SJSA1 (cell line): ENCODE data around the gene PCNT. TPM values are rescaled to one million over a fixed set of nuclear protein-coding genes. Genes with fewer than 3 reads are reported as not detected.
"Not testable (repeated sequence)": the region's sequence is repeated elsewhere in the genome, so short reads cannot be mapped to it uniquely, and the experiment has no call there.

ENCODE experiments used
- DNase-seq, 2 experiments: peaks; one replicate each; pipeline ENCODE4 v3.0.0-alpha.2; 2015 to 2020; ENCODE audit warnings: low spot score in 2 of 2, low read depth in 1 of 2
- H3K27ac ChIP-seq: fragments of 250-450 bp; sonication (Bioruptor Pico); 2 replicates; pipeline ENCODE4 v1.5.1; 2020; ENCODE audit warnings: mild to moderate bottlenecking, moderate library complexity
- H3K27me3 ChIP-seq: fragments of 250-450 bp; sonication (Bioruptor Pico); replicated peaks from 2 replicates; pipeline ENCODE4 v1.5.1; 2020; ENCODE audit warnings: mild to moderate bottlenecking, moderate library complexity
- H3K36me3 ChIP-seq: fragments of 250-450 bp; sonication (Bioruptor Pico); 2 replicates; pipeline ENCODE4 v1.5.1; 2020; ENCODE audit warnings: mild to moderate bottlenecking
- H3K4me1 ChIP-seq: fragments of 250-450 bp; sonication (Bioruptor Pico); replicated peaks from 2 replicates; pipeline ENCODE4 v1.6.1; 2021; ENCODE audit warnings: mild to moderate bottlenecking
- H3K4me3 ChIP-seq: fragments of 250-450 bp; sonication (Bioruptor Pico); 2 replicates; pipeline ENCODE4 v1.5.1; 2020; ENCODE audit warnings: mild to moderate bottlenecking
- H3K9me3 ChIP-seq: fragments of 250-450 bp; sonication (Bioruptor Pico); replicated peaks from 2 replicates; pipeline ENCODE4 v1.5.1; 2020; ENCODE audit warnings: mild to moderate bottlenecking
- total RNA-seq: library from RNA; depleted of rRNA; stranded (reverse); fragments of >200 nt; shearing (Covaris generic); gene quantifications from 2 replicates; pipeline ENCODE4 v1.2.3, GENCODE V29; 2014

Gene PCNT
- total RNA-seq, 1 experiment from 2014 or later, result 57.3 TPM

- H3K9me3 ChIP-seq, result no peaks in the 10 kb centered on the region
- H3K4me3 ChIP-seq, result no peak overlapping the region
- H3K27ac ChIP-seq, result no peak overlapping the region
- no peaks in the 10 kb centered on the region for H3K27me3 ChIP-seq
- H3K4me1 ChIP-seq, result no peaks in the 10 kb centered on the region
- DNase-seq, result no peak
- peaks cover 88% of the 10 kb centered on the region for H3K36me3 ChIP-seq
Measured at GRCh38 chr21:46393941-46394594, 70.1 kb downstream of the PCNT start.

GRCh38 chr21:46394595-46395104 is 70.7 kb downstream of the PCNT start:
- Histone ChIP-seq H3K9me3 (no peaks in the 10 kb centered on the region), H3K4me3 (no peak overlapping the region), H3K27ac (no peak overlapping the region), H3K27me3 (no peaks in the 10 kb centered on the region), H3K36me3 (peaks cover 88% of the 10 kb centered on the region), H3K4me1 (no peaks in the 10 kb centered on the region)
- no peak for DNase-seq

- Histone ChIP-seq H3K4me1 (no peaks in the 10 kb centered on the region), H3K4me3 (no peak overlapping the region), H3K36me3 (peaks cover 90% of the 10 kb centered on the region), H3K9me3 (no peaks in the 10 kb centered on the region), H3K27me3 (no peaks in the 10 kb centered on the region), H3K27ac (no peak overlapping the region)
- no peak for DNase-seq
Measured at GRCh38 chr21:46397211-46397905, 73.4 kb downstream of the PCNT start.

GRCh38 chr21:46397993-46398392 is 74.0 kb downstream of the PCNT start:
- no peak overlapping the region for H3K27ac ChIP-seq
- no peaks in the 10 kb centered on the region for H3K4me1 ChIP-seq
- H3K4me3 ChIP-seq, result no peak overlapping the region
- H3K9me3 ChIP-seq, result no peaks in the 10 kb centered on the region
- peaks cover 89% of the 10 kb centered on the region for H3K36me3 ChIP-seq
- no peaks in the 10 kb centered on the region for H3K27me3 ChIP-seq
- no peak for DNase-seq

- no peaks in the 10 kb centered on the region for H3K27me3 ChIP-seq
- no peaks in the 10 kb centered on the region for H3K4me1 ChIP-seq
- H3K9me3 ChIP-seq, result no peaks in the 10 kb centered on the region
- peaks cover 78% of the 10 kb centered on the region for H3K36me3 ChIP-seq
- DNase-seq, result no peak
- no peak overlapping the region for H3K27ac ChIP-seq
- H3K4me3 ChIP-seq, result no peak overlapping the region
Measured at GRCh38 chr21:46399129-46399528, 75.2 kb downstream of the PCNT start.

GRCh38 chr21:46399686-46400085 is 75.7 kb downstream of the PCNT start:
- no peaks in the 10 kb centered on the region for H3K4me1 ChIP-seq
- H3K27ac ChIP-seq, result no peak overlapping the region
- peaks cover 78% of the 10 kb centered on the region for H3K36me3 ChIP-seq
- H3K27me3 ChIP-seq, result no peaks in the 10 kb centered on the region
- no peaks in the 10 kb centered on the region for H3K9me3 ChIP-seq
- DNase-seq, result no peak
- H3K4me3 ChIP-seq, result no peak overlapping the region

- H3K4me3 ChIP-seq, result no peak overlapping the region
- no peak for DNase-seq
- peaks cover 83% of the 10 kb centered on the region for H3K36me3 ChIP-seq
- H3K27ac ChIP-seq, result no peak overlapping the region
- no peaks in the 10 kb centered on the region for H3K9me3 ChIP-seq
- no peaks in the 10 kb centered on the region for H3K4me1 ChIP-seq
- H3K27me3 ChIP-seq, result no peaks in the 10 kb centered on the region
Measured at GRCh38 chr21:46401186-46401910, 77.4 kb downstream of the PCNT start.

- Histone ChIP-seq H3K4me1 (no peaks in the 10 kb centered on the region), H3K27me3 (no peaks in the 10 kb centered on the region), H3K4me3 (no peak overlapping the region), H3K27ac (no peak overlapping the region), H3K9me3 (no peaks in the 10 kb centered on the region), H3K36me3 (peaks cover 83% of the 10 kb centered on the region)
- no peak for DNase-seq
Measured at GRCh38 chr21:46402421-46402820, 78.5 kb downstream of the PCNT start.

DNA sequence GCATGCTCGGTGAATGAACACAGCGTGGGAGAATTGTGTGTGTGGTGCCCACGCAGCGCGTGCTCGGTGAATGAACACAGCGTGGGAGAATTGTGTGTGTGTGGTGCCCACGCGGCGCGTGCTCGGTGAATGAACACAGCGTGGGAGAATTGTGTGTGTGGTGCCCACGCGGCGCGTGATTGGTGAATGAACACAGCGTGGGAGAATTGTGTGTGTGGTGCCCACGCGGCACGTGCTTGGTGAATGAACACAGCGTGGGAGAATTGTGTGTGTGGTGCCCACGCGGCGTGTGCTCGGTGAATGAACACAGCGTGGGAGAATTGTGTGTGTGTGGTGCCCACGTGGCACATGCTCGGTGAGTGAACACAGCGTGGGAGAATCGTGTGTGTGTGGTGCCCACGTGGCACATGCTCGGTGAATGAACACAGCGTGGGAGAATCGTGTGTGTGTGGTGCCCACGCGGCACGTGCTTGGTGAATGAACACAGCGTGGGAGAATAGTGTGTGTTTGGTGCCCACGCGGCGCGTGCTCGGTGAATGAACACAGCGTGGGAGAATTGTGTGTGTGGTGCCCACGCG is 79.4 kb downstream of the PCNT start:
- not testable (repeated sequence) for DNase-seq

GRCh38 chr21:46404306-46404705 is 80.3 kb downstream of the PCNT start:
- Histone ChIP-seq H3K27me3 (no peaks in the 10 kb centered on the region), H3K4me1 (no peaks in the 10 kb centered on the region), H3K27ac (no peak overlapping the region), H3K4me3 (no peak overlapping the region), H3K36me3 (peaks cover 83% of the 10 kb centered on the region), H3K9me3 (no peaks in the 10 kb centered on the region)
- DNase-seq, result no peak

More for the DNA sequence above, 79.4 kb downstream of the PCNT start:
- not testable (repeated sequence) for H3K4me1 ChIP-seq, H3K27me3 ChIP-seq, H3K4me3 ChIP-seq, H3K27ac ChIP-seq, H3K9me3 ChIP-seq
- H3K36me3 ChIP-seq, result peaks cover 83% of the 10 kb centered on the region

DNA sequence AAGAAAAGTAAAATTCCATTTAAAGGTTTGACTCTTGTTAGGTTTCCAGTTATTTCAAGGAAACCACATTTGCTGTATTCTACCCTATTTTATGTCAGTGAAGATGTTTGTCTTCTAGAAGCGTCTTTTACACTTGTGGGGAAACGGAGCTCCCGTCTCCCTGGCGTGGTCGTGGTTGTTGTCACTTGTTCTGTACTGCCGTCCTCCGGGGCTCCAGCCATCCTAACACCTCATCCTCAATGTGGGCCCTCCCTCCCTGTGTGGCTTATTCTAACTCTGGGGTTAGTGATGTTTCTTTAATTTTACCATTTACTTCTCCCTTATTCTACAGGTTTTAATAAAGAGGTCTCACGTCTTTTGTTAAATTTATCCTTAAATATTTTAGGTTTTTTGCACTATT is 82.0 kb downstream of the PCNT start:
- Histone ChIP-seq H3K27ac (no peak overlapping the region), H3K27me3 (no peaks in the 10 kb centered on the region), H3K9me3 (no peaks in the 10 kb centered on the region), H3K4me1 (no peaks in the 10 kb centered on the region), H3K4me3 (no peak overlapping the region), H3K36me3 (peaks cover 83% of the 10 kb centered on the region)
- DNase-seq, result no peak

DNA sequence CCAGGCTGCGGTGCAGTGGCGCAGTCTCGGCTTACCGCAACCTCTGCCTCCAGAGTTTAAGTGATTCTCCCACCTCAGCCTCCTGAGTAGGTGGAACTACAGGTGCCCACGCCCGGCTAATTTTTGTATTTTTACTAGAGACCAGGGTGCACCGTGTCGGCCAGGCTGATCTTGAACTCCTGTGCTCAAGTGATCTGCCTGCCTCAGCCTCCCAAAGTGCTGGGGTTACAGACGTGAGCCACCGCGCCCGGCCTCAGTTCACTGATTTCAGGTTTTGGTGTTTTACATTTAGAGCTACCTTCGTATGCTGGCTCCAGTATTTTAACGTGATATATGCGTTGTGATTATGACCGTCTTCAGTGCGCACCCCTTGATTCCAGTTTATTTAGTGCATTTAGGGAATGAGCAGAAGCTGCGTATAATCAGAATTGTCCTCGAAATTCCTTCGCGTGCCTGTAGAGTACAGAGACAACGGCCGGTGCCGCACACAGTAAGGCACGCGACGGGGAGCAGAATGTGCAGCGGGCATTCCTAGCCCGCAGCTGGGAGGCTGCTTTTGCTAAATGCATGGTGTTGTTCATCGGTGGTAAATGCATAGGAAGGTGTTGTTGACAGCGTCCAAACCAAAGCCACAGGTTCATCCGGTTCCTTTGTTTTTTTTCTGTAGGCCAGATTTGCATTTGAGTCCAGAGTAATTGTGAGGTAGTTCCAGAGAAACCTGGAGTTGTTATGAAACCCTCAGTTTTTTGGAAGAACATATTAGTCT is 85.9 kb downstream of the PCNT start:
- peaks cover 84% of the 10 kb centered on the region for H3K36me3 ChIP-seq
- no peaks in the 10 kb centered on the region for H3K27me3 ChIP-seq
- H3K9me3 ChIP-seq, result no peaks in the 10 kb centered on the region
- no peak for DNase-seq
- H3K27ac ChIP-seq, result no peak overlapping the region
- no peaks in the 10 kb centered on the region for H3K4me1 ChIP-seq
- H3K4me3 ChIP-seq, result no peak overlapping the region

GRCh38 chr21:46410516-46410915 is 86.6 kb downstream of the PCNT start:
- Histone ChIP-seq H3K36me3 (peaks cover 83% of the 10 kb centered on the region), H3K4me3 (no peak overlapping the region), H3K9me3 (no peaks in the 10 kb centered on the region), H3K27me3 (no peaks in the 10 kb centered on the region), H3K27ac (no peak overlapping the region), H3K4me1 (no peaks in the 10 kb centered on the region)
- no peak for DNase-seq
